ENCODE data around the gene SRCIN1.
A peak's percentile ranks its signal among the peaks of the same experiment; 100 is the strongest.
"Not testable (repeated sequence)": the region's sequence is repeated elsewhere in the genome, so short reads cannot be mapped to it uniquely, and the experiment has no call there.

The SRCIN1 gene, protein sequence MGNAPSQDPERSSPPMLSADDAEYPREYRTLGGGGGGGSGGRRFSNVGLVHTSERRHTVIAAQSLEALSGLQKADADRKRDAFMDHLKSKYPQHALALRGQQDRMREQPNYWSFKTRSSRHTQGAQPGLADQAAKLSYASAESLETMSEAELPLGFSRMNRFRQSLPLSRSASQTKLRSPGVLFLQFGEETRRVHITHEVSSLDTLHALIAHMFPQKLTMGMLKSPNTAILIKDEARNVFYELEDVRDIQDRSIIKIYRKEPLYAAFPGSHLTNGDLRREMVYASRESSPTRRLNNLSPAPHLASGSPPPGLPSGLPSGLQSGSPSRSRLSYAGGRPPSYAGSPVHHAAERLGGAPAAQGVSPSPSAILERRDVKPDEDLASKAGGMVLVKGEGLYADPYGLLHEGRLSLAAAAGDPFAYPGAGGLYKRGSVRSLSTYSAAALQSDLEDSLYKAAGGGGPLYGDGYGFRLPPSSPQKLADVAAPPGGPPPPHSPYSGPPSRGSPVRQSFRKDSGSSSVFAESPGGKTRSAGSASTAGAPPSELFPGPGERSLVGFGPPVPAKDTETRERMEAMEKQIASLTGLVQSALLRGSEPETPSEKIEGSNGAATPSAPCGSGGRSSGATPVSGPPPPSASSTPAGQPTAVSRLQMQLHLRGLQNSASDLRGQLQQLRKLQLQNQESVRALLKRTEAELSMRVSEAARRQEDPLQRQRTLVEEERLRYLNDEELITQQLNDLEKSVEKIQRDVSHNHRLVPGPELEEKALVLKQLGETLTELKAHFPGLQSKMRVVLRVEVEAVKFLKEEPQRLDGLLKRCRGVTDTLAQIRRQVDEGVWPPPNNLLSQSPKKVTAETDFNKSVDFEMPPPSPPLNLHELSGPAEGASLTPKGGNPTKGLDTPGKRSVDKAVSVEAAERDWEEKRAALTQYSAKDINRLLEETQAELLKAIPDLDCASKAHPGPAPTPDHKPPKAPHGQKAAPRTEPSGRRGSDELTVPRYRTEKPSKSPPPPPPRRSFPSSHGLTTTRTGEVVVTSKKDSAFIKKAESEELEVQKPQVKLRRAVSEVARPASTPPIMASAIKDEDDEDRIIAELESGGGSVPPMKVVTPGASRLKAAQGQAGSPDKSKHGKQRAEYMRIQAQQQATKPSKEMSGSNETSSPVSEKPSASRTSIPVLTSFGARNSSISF

DNA sequence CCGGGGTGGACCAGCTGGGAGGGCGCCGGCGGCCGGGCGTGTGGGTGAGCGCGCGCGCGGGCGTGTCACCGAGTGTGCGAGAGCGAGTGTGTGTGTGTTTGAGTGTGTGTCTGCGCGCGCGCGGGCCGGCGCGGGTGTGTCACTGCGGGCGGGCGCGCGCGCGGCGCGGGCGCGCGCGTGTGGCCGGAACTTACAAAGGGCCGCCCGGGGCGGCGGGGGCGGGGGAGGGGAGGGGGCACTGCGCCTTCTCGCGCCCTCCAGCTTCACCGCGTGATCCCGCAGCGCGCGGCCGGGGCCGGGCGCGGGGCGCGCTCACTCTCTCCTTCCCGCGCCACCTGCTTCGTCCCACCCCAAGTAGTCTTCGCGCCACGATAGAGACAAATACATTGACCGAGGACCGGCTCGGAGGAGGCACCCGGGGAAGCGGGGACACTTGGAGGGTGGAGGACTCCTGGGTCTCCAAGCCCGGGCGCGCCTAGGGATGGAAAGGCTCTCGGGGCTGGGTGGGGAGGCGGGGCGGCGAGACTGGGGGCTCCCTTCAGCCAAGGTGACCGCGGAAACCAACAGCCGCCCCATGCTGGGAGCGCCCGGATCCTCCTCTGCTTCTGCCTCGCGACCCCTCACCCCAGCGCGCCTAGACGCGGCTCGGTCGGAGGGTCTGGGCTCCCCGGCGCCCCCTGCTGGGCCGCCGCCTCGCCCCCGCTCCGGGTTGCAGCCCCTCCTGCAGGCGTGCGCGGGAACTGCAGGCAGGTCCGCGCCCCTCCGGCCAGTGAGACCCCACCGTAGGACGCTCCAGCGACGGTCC is at the start of gene SRCIN1:
Gene SRCIN1 (minus strand): TSS at position 112 of the 805 bp plus-strand sequence. CDS start 247 bp downstream, outside the sequence.
- peak; percentile 91 for DNase-seq

DNA sequence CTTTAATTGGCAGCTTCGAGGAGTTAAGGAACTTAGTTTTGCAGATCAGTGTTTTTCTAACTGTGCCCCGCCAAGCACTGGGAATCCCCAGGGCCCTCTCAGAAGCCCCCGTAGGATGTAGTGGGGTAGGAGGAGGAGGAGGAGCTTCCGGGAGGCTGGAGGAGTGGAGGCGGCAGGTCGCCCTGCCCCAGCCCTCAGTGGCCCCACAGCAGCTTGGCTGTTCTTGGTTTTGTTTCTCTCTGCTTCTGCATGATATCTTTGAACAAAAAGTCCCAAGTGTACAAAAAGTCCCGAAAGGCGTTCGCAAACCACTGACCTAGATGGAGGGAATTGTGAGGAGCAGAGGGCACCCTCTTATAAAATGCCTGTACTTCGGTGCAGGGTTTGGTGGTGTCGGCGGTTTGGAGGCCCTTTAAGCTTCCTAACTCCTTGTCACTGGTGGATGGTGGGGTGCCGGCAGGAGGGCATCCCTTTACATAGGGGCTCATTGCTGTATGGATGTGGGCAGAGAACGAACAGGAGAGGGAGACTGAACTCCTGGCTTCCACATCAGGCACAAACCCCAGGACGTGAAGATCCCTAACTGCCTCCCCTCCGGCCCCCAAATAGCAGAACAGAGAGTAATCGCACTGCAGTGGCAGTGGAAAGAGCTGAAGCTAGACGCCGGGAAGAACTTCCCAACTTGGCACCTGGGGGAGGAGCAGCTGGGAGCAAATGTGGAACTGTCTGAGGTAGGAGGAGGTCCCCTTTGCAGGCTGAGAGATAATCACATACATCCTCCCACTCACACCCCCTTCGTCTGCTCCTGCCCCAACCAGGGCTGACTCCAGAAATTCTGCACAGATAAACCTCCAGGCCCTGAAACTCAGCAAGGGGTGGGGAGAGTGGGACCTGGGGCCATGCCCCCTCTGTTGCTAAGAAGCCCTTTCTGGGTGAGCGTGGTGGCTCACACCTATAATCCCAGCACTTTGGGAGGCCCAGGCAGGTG is 49.0 kb upstream of the SRCIN1 start:
- peak; percentile 55 for DNase-seq

DNA sequence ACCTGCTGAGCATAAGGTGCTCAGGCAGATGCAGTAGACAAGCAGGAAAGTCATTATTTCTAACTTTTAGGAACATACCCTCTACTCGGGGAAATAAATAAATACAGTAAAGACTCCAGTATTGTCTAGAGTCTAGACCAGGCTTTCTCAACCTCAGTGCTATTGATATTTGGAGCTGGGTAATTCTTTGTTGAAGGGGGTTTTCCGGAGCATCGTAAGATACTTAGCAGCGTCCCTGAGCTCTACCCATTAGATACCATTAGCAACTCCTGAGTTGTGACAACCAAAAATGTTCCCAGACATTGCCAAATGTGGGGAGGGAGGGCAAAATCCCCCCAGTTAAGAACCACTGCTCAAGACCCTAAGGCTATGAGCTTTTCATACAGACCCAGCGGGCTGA is 47.9 kb upstream of the SRCIN1 start:
- DNase-seq = no peak

DNA sequence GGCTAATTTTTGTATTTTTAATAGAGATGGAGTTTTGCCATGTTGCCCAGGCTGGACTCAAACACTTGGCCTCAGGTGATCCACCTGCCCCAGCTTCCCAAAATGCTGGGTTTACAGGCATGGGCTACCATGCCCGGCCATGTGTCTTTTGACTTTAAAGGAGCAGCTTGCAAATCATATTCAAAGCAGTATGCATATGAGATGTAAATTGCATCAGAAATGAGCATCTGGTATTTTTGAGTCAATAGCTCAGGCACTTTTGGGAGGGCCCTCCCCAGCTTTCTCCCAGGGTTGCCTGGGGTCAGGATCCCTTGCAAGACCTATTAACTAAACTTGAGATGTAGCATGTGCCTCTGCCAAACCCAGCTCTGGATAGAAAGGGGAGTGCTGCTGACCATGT is 47.5 kb upstream of the SRCIN1 start:
- DNase-seq = peak; percentile 29

DNA sequence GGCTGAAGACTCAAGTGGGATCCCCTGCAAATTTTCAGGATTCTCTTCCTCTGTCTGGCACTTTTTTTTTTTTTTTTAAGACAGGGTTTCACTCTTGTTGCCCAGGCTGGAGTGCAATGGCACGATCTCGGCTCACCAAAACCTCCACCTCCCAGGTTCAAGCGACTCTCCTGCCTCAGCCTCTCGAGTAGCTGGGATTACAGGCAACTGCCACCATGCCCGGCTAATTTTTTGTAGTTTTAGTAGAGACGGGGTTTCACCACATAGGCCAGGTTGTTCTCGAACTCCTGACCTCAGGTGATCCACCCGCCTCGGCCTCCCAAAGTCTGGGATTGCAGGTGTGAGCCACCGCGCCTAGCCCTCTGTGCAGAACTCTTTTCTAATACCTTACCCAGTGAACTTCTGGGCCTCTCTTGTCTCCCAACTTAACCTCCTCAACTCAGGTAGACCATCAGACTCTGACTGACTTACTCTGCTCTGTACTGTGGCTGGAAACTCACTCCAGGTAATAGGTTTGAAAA is 45.0 kb upstream of the SRCIN1 start:
- peak; percentile 13 for DNase-seq

DNA sequence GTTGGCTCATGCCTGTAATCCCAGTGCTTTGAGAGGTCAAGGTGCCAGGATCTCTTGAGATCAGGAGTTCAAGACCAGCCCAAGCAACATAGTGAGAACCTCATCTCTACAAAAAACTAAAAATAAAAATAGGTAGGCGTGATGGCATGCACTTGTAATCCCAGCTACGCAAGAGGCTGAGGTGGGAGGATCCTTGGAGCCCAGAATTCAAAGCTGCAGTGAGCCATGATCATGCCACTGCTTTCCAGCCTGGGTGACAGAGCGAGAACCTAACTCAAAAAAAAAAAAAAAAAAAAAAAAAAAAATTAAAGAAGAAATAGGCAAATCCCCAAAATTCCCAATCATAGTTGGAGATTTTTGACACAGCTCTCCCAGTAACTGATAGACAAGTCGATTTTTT is 32.2 kb upstream of the SRCIN1 start:
- no peak for DNase-seq

DNA sequence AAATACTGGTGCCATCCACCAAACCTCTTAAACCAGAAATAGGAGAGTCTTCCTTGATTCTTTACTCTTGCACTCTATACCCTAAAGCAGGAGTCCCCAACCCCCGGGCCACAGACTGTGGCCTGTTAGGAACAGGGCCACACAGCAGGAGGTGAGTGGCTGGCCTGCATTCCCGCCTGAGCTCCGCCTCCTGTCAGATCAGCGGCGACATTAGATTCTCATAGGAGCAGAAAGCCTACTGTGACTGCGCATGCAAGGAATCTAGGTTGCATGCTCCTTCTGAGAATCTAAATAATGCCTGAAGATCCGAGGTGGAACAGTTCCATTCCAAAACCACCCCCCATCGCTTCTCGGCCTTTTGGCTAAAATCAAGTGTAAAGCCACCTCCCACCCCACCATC is 30.3 kb upstream of the SRCIN1 start:
- no peak for DNase-seq

DNA sequence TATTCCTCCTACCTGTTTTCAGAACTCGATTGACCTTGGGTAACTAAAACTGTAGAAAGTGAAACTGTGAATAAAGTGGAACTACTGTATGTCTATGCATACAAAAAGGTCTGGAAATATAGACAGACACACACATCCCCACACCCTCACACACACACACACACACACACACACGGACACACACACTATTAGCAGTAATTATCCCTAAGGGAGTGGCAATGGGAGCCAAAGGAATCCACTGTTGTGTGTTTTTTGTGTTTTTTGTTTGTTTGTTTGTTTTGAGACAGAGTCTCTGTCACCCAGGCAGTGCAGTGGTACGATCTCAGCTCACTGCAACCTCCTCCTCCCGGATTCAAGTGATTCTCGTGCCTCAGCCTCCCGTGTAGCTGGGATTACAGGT is 26.6 kb upstream of the SRCIN1 start:
- DNase-seq = no peak

DNA sequence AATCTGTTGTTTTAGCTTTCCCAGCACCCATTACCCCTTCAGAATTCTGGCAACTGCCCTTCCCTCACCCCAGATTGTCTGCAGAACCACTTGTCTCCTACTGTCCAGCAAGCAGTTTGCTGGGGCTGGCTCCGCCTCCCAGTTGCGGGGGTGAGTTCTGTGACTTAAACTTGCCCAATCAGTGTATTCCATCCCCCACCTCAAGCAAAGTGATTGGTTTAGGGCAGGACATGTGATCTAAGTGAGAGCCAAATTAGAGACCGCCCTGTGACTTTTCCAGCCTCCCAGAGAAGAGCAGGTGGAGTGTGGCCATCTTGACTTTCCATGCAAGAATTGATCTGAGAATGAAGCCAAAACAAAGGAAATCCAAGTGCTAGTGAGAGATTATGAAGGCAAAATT is 22.7 kb upstream of the SRCIN1 start:
- no peak for DNase-seq

GRCh38 chr17:38627957-38628356 is 22.2 kb upstream of the SRCIN1 start:
- DNase-seq = no peak

- DNase-seq = not testable (repeated sequence)
Measured at GRCh38 chr17:38626606-38627226, 21.0 kb upstream of the SRCIN1 start.

GRCh38 chr17:38625482-38625881 is 19.7 kb upstream of the SRCIN1 start:
- no peak for DNase-seq

GRCh38 chr17:38624782-38625355 is 19.1 kb upstream of the SRCIN1 start:
- not testable (repeated sequence) for DNase-seq

DNA sequence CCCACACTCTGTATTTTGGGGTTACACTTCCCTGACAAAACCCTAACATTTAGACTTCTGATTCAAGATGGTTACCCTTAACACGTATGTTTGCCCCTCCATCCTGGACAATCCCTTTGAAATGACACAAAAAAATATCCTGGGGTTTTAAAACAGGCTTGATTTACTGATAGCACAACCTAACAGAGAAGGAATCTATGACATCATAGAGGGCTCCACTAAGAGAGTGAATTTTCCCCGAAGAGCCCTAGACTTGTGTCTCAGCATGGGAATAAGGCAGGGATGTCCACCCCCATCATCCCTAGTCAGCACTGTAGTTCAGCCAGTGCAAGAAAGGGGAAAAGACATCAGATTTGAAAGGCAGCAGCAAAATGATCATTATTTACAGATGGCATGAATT is 15.8 kb upstream of the SRCIN1 start:
- DNase-seq = no peak

GRCh38 chr17:38620551-38621277 is 15.0 kb upstream of the SRCIN1 start:
- DNase-seq = no peak

GRCh38 chr17:38619937-38620550 is 14.3 kb upstream of the SRCIN1 start:
- DNase-seq = no peak

- DNase-seq = no peak
Measured at GRCh38 chr17:38619451-38619795, 13.7 kb upstream of the SRCIN1 start.

- DNase-seq = no peak
Measured at GRCh38 chr17:38617967-38618760, 12.4 kb upstream of the SRCIN1 start.

All from activated CD8-positive, alpha-beta memory T cell treated with anti-CD3 and anti-CD28 coated beads, Interleukin-2, amount 50 U/mL, for 48 hours (primary cell).